HG03378 (cell line): ENCODE measurements around the gene EPC1.
"Not testable (repeated sequence)": the region's sequence is repeated elsewhere in the genome, so short reads cannot be mapped to it uniquely, and the experiment has no call there.

ENCODE experiments used
- ATAC-seq: cut with Tn5 transposase; IDR thresholded peaks from one replicate; pipeline ENCODE4 v1.9.1; 2021; ENCODE audit warnings: mild to moderate bottlenecking, moderate library complexity; ENCODE audit not compliant: unreplicated experiment

The EPC1 gene

GRCh38 chr10:32298075-32298812 is 48.7 kb downstream of the EPC1 start:
- ATAC-seq: no peak

GRCh38 chr10:32295027-32295426 is 51.9 kb downstream of the EPC1 start:
- no peak for ATAC-seq

DNA sequence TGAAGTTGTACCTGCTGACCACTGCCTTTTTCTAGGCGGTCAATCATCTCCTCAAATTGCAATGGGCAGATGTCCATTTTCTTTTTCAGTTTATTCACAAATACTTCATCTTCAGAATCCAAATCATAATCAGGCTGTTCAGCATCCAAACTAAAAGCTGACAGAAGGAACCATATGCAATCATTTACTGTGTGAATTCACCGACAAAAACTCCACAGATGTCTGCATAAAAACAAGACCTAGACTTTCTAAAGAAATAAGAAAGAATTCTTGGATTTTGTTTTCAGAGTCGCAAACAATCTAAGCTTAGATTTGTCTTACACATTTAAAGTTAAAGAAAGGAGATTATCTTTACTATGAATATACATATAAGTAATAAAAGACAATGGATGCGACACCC is 53.4 kb downstream of the EPC1 start:
- ATAC-seq: no peak

DNA sequence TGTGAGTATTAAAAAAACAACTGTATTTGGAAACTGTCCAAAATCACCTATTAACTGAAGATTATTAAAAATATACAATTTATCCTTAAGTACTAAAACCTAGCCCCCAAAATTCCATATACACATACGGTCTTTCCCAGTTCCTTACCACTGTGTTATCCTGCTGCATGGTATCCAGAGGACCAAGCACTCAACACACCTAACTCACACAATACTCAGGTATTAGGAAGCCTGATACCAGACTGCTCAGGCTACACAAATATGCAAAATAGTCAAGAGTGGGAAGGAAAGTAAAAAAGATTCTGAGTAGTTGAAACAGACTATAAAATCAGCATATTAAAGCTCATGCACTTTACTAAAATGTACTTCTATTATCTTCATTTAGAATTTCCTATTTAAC is 67.2 kb downstream of the EPC1 start:
- no peak for ATAC-seq

DNA sequence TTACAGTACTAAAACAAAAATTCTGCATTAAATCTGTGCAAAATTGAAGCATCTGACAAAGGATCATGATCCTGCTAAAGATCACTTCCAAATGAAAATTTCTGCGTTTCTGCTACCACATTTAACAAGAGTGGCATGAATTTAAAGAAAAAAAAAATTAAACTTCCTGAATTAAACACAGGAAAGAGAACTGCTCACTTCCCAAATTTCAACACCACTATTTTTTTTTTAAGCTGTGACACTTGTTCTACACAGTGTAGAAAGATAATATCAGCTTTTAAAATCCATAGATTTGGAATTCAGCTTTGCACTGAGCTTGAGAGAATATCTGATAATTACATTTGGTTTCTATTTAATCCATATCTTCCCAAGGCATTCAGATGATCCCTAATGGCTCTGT is 73.6 kb downstream of the EPC1 start:
- no peak for ATAC-seq

- no peak for ATAC-seq
Measured at GRCh38 chr10:32271617-32272016, 75.3 kb downstream of the EPC1 start.

DNA sequence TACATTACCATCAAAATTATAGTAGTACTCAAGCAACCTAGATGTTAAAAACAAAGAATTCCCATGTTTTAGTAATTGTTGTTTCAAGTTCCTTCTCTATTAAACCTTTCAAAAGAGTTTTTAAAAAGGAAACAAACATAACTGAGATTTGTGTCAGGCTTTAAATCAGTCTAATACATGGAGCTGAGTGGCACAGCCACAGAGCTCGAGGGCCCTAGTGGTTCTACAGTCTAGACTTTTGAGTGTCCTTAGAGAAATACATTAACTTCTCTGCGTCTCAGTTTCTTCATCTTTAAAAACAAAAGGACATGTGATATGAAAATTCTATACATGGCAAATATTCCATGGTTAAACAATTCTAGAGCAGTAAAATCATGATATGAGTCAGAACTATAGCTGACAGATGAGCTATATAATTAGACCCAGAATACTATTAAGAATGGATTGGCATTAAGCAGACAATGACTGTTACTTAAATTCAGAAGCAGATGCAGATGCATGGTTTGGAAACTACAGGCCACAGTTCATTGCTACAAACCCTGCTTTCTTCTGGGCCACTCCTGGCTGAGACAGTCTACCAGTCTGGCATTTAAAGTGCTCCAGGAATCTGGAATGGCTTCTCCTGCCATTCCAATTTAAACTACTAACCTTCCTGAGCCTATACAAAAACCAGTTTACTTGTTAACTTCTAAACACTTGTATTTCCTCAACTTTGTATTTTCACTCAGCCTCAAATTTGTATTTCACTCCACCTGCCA is 77.4 kb downstream of the EPC1 start:
- ATAC-seq: no peak

GRCh38 chr10:32268788-32269187 is 78.2 kb downstream of the EPC1 start:
- no peak for ATAC-seq

GRCh38 chr10:32266979-32267378 is 80.0 kb downstream of the EPC1 start:
- no peak for ATAC-seq

DNA sequence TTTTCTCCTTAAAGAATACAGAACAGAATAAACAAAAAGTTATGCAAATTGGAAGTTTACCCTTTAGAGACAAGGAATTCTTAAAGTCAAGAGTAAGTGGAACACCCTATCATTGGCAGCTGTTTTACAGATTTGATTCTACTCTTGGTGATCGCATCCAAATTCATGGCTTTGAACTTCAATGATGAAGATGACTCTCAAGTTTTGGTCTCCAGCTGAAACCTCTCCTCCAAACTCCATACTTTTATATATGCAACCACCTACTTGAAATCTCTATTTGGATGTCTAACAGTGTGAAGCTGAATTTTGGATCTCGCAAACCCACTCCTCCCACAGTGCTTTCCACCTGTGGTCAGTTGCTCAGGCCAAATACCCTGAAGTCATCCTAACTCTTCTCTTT is 80.4 kb downstream of the EPC1 start:
- no peak for ATAC-seq

- ATAC-seq: no peak
Measured at GRCh38 chr10:32265756-32266155, 81.2 kb downstream of the EPC1 start.

GRCh38 chr10:32263300-32263699 is 83.7 kb downstream of the EPC1 start:
- no peak for ATAC-seq

- no peak for ATAC-seq
Measured at GRCh38 chr10:32259551-32259950, 87.4 kb downstream of the EPC1 start.

DNA sequence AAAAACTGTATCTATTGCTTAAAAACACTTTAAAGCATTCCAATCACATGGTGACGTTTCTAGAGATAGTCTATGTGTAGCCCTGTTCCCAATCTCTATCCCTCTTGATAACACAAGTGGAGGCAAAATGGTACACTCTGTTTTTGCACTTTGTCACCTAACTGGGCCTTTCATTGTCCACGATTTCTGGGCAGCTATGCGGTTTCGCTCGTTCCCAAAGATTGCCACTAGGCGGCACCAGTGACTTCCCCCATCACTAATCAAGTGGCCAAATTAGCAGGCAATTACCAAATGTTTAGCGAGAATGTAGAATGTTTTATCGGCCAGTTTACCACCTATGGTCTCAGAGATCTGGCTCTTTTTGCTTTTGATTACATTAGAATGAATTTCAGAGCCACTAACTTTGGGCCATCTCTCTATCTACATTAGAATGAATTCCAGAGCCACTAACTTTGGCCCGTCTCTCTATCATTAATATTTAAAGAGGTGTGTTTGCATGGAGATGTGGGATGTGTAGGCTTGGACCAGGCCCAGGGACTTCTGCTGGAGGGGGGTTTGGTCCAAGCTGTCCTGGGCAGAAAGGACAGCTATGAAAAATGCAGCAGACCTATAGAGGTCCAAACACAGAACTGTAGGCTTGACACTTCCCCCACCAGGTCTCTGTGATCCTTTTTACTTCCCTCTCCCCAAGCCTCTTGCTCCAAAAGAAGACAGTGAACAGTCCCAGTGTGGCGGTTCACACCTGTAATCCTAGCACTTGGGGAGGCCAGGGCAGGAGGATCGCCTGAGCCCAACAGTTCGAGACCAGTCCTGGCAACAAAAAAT is 90.1 kb downstream of the EPC1 start:
- peak; percentile 84 for ATAC-seq

- ATAC-seq: no peak
Measured at GRCh38 chr10:32253821-32254220, 93.1 kb downstream of the EPC1 start.

- ATAC-seq: no peak
Measured at GRCh38 chr10:32253276-32253675, 93.7 kb downstream of the EPC1 start.

- ATAC-seq: not testable (repeated sequence)
Measured at GRCh38 chr10:32250489-32250888, 96.5 kb downstream of the EPC1 start.

- no peak for ATAC-seq
Measured at GRCh38 chr10:32246685-32247084, 100.3 kb downstream of the EPC1 start.

DNA sequence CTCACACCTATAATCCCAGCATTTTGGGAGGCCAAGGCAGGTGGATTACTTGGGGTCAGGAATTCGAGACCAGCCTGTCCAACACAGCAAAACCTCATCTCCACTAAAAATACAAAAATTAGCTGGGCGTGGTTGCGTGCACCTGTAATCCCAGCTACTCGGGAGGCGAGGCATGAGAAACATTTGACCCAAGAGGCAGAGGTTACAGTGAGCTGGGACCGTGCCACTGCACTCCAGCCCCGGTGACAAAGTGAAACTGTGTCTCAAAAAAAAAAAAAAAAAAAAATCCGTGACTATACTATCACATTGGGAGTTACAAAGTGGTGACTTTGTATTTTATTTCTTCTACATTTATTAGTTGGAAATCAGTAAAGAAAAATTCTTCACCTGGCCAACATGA is 101.2 kb downstream of the EPC1 start:
- no peak for ATAC-seq

GRCh38 chr10:32244421-32245207 is 102.3 kb downstream of the EPC1 start:
- peak; percentile 75 for ATAC-seq

GRCh38 chr10:32244011-32244410 is 102.9 kb downstream of the EPC1 start:
- ATAC-seq: no peak
